PC-3 (cell line): ENCODE measurements around the gene RNF169.

Source experiments
- EZH2 ChIP-seq: fragments of 300-600 bp; sonication (generic); IDR thresholded peaks from one replicate; pipeline ENCODE4 v1.6.1; 2017; ENCODE audit warnings: antibody characterized with exemption, mild to moderate bottlenecking, low read length; ENCODE audit not compliant: unreplicated experiment
- EZH2phosphoT487 ChIP-seq: fragments of 300-600 bp; sonication (generic); IDR thresholded peaks from 2 replicates; pipeline ENCODE4 v1.6.1; 2018; ENCODE audit warnings: mild to moderate bottlenecking, antibody characterized with exemption, low read length, borderline replicate concordance
- TF ChIP-seq, protein P1 (sequence below): fragments of 300-600 bp; sonication (generic); conservative IDR thresholded peaks from 2 replicates; pipeline ENCODE4 v1.5.1; 2017; ENCODE audit warnings: antibody characterized with exemption, low read depth, mild to moderate bottlenecking, low read length

DNA sequence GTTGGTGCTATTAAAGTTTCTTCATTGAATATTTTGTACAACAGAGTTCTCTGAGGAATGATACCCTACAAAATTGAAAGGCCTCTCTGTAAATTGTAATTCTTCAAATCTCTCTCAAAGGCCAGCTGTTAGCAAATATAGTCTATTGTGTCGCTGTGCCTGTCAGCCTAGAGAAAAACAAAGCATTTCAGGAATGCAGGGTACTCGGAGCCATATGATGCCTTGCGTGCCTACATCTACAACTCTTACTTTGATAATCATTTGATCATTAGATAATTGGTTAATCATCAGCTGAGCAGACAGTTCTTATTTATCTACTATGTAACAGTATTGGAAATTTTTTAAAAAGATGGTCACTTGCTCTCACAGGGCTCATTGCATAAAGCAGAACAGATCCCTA lies 67.3 kb downstream of the RNF169 start:
- TF ChIP-seq, protein P1, sequence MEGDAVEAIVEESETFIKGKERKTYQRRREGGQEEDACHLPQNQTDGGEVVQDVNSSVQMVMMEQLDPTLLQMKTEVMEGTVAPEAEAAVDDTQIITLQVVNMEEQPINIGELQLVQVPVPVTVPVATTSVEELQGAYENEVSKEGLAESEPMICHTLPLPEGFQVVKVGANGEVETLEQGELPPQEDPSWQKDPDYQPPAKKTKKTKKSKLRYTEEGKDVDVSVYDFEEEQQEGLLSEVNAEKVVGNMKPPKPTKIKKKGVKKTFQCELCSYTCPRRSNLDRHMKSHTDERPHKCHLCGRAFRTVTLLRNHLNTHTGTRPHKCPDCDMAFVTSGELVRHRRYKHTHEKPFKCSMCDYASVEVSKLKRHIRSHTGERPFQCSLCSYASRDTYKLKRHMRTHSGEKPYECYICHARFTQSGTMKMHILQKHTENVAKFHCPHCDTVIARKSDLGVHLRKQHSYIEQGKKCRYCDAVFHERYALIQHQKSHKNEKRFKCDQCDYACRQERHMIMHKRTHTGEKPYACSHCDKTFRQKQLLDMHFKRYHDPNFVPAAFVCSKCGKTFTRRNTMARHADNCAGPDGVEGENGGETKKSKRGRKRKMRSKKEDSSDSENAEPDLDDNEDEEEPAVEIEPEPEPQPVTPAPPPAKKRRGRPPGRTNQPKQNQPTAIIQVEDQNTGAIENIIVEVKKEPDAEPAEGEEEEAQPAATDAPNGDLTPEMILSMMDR = no peak
- TF ChIP-seq EZH2 = no peak
- TF ChIP-seq EZH2phosphoT487 = no peak
